Measurements from ENCODE around the gene VSTM4.
A peak's percentile ranks its signal among the peaks of the same experiment; 100 is the strongest.

VSTM4 gene

GRCh38 chr10:48981310-48981907 is 133.9 kb downstream of the VSTM4 start:
- DNase-seq (ENCODE audit: low read depth): peak; percentile 64
- no peak overlapping the region for H3K4me3 ChIP-seq (ENCODE audit: low read depth, low read length)
- TF ChIP-seq CTCF (conservative IDR thresholded peaks at IDR 0.05; ENCODE audit: low read depth, low read length): peak; percentile 93

- DNase-seq (ENCODE audit: low read depth): no peak
- no peak for TF ChIP-seq CTCF (conservative IDR thresholded peaks at IDR 0.05; ENCODE audit: low read depth, low read length)
- H3K4me3 ChIP-seq (ENCODE audit: low read depth, low read length): no peak overlapping the region
Measured at GRCh38 chr10:48978318-48978717, 137.0 kb downstream of the VSTM4 start.

GRCh38 chr10:48976196-48976595 is 139.1 kb downstream of the VSTM4 start:
- no peak overlapping the region for H3K4me3 ChIP-seq (ENCODE audit: low read depth, low read length)
- DNase-seq (ENCODE audit: low read depth): peak; percentile 33
- TF ChIP-seq CTCF (conservative IDR thresholded peaks at IDR 0.05; ENCODE audit: low read depth, low read length): peak; percentile 42

- TF ChIP-seq CTCF (conservative IDR thresholded peaks at IDR 0.05; ENCODE audit: low read depth, low read length): no peak
- H3K4me3 ChIP-seq (ENCODE audit: low read depth, low read length): no peak overlapping the region
- DNase-seq (ENCODE audit: low read depth): no peak
Measured at GRCh38 chr10:48974510-48975156, 140.7 kb downstream of the VSTM4 start.

GRCh38 chr10:48973065-48973464 is 142.3 kb downstream of the VSTM4 start:
- no peak for DNase-seq (ENCODE audit: low read depth)
- TF ChIP-seq CTCF (conservative IDR thresholded peaks at IDR 0.05; ENCODE audit: low read depth, low read length): no peak
- no peak overlapping the region for H3K4me3 ChIP-seq (ENCODE audit: low read depth, low read length)

- no peak overlapping the region for H3K4me3 ChIP-seq (ENCODE audit: low read depth, low read length)
- no peak for DNase-seq (ENCODE audit: low read depth)
- TF ChIP-seq CTCF (conservative IDR thresholded peaks at IDR 0.05; ENCODE audit: low read depth, low read length): no peak
Measured at GRCh38 chr10:48970654-48971053, 144.7 kb downstream of the VSTM4 start.

GRCh38 chr10:48970046-48970445 is 145.3 kb downstream of the VSTM4 start:
- no peak for DNase-seq (ENCODE audit: low read depth)
- no peak overlapping the region for H3K4me3 ChIP-seq (ENCODE audit: low read depth, low read length)
- TF ChIP-seq CTCF (conservative IDR thresholded peaks at IDR 0.05; ENCODE audit: low read depth, low read length): no peak
